Upper lobe of left lung (tissue), 6 donors: ENCODE results near the gene SHKBP1. TPM values are rescaled to one million over a fixed set of nuclear protein-coding genes. Genes with fewer than 3 reads are reported as not detected.
A peak's percentile ranks its signal among the peaks of the same experiment; 100 is the strongest.
"Not testable (repeated sequence)": the region's sequence is repeated elsewhere in the genome, so short reads cannot be mapped to it uniquely, and the experiment has no call there.

Experiments used
- ATAC-seq, 2 donors: fragments of 200-7000 bp; cut with Tn5 transposase; one replicate each; pipeline ENCODE4 v1.9.1; 2022; ENCODE audit warnings: mild to moderate bottlenecking in 2 of 2, moderate library complexity in 2 of 2; ENCODE audit not compliant: low FRiP score in 2 of 2
- DNase-seq, 2 donors: peaks; one replicate each; pipeline ENCODE4 v3.0.0-alpha.2; 2019 to 2020
- H3K27ac ChIP-seq, 4 donors: fragments of 200-600 bp; sonication (generic); one replicate each; pipeline ENCODE4 v1.5.1; 2016 to 2019
- H3K27me3 ChIP-seq, 4 donors: fragments of 200-600 bp; sonication (generic); one replicate each; pipeline ENCODE4 v1.5.1; 2017 to 2019
- H3K36me3 ChIP-seq, 4 donors: fragments of 200-600 bp; sonication (generic); one replicate each; pipeline ENCODE4 v1.5.1; 2016 to 2019
- H3K4me1 ChIP-seq, 4 donors: fragments of 200-600 bp; sonication (generic); one replicate each; pipeline ENCODE4 v1.5.1; 2018 to 2019
- H3K4me3 ChIP-seq, 4 donors: fragments of 200-600 bp; sonication (generic); one replicate each; pipeline ENCODE4 v1.5.1; 2017 to 2019; ENCODE audit warnings: mild to moderate bottlenecking in 2 of 4, moderate library complexity in 1 of 4
- H3K9me3 ChIP-seq, 4 donors: fragments of 200-600 bp; sonication (generic); one replicate each; pipeline ENCODE4 v1.5.1; 2018 to 2019
- EP300 ChIP-seq, 4 donors: sonication (generic); formaldehyde crosslinking; IDR thresholded peaks; one replicate each; pipeline ENCODE4 v1.5.1; 2017; ENCODE audit warnings: antibody characterized with exemption in 4 of 4, control low read depth in 2 of 4
- POLR2A ChIP-seq, 4 donors: fragments of 450-650 bp; IDR thresholded peaks; one replicate each; pipeline ENCODE4 v1.5.1; 2016 to 2017; ENCODE audit warnings: antibody characterized with exemption in 4 of 4, mild to moderate bottlenecking in 2 of 4
- POLR2AphosphoS5 ChIP-seq, 2 donors: sonication (generic); formaldehyde crosslinking; IDR thresholded peaks; one replicate each; pipeline ENCODE4 v1.5.1; 2017; ENCODE audit warnings: antibody characterized with exemption in 2 of 2
- WGBS, 2 donors: methylation state at CpG; one replicate each; pipeline ENCODE4 v1.1.5; 2017 to 2018; 5-methylcytosine and 5-hydroxymethylcytosine counted together
- total RNA-seq, 6 donors: library from RNA; depleted of rRNA in 4 of 6; stranded (reverse); fragments of >200 nt in 4 of 6; gene quantifications; one replicate each; pipeline versions ENCODE4 v1.1.0 to v1.2.1, GENCODE V29; 2016 to 2021
- TF ChIP-seq, protein P1 (sequence below), 6 experiments: fragments of 450-650 bp in 4 of 6; fragments of 200-600 bp in 2 of 6; sonication (generic) in 2 of 6; IDR thresholded peaks; one replicate each; pipeline ENCODE4 v1.5.1; 2016 to 2019; ENCODE audit warnings: antibody characterized with exemption in 6 of 6
- donor health status: DM: no; HTN: no; CAD: no; lungs with moderate emphysema.
- donor health status: DM: no; HTN: yes; CAD: no; lungs with severe emphysema.

SHKBP1 gene
- total RNA-seq, 6 donors from 2014 or later: 60.6 to 232 (median 90.2) TPM

DNA sequence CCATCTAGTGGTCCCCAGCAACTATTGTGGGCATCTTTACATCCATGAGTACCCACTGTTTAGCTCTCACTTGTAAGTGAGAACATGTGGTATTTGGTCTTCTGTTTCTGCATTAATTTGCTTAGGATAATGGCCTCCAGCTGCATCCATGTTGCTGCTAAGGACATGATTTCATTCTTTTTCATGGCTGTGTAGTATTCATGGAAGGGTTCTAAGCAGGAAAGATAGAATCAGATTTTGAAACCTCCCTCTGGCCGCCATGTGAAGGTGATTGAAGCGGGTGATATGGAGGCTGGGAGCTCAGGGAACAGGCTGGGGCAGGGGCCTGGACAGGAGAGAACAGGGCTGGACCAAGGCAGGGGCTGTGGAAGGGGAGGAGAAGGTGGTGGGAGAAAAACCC is 44.6 kb downstream of the SHKBP1 start:
- Histone ChIP-seq H3K27me3 (no peaks in the 10 kb centered on the region), H3K4me3 (no peak overlapping the region), H3K36me3 (peaks cover 6 to 46% (median 23%) of the 10 kb centered on the region in 4 donors), H3K9me3 (no peaks in the 10 kb centered on the region), H3K4me1 (peaks cover 0 to 7% (median 0%) of the 10 kb centered on the region in 4 donors), H3K27ac (no peak overlapping the region)
- WGBS, 2 donors: 72 to 88% methylated on average over 2 of the region's 2 CpGs
- no peak for ATAC-seq
- TF ChIP-seq, protein P1, sequence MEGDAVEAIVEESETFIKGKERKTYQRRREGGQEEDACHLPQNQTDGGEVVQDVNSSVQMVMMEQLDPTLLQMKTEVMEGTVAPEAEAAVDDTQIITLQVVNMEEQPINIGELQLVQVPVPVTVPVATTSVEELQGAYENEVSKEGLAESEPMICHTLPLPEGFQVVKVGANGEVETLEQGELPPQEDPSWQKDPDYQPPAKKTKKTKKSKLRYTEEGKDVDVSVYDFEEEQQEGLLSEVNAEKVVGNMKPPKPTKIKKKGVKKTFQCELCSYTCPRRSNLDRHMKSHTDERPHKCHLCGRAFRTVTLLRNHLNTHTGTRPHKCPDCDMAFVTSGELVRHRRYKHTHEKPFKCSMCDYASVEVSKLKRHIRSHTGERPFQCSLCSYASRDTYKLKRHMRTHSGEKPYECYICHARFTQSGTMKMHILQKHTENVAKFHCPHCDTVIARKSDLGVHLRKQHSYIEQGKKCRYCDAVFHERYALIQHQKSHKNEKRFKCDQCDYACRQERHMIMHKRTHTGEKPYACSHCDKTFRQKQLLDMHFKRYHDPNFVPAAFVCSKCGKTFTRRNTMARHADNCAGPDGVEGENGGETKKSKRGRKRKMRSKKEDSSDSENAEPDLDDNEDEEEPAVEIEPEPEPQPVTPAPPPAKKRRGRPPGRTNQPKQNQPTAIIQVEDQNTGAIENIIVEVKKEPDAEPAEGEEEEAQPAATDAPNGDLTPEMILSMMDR (IDR thresholded peaks at IDR 0.05): no peak
- no peak for TF ChIP-seq POLR2AphosphoS5 (IDR thresholded peaks at IDR 0.05)
- no peak for DNase-seq

DNA sequence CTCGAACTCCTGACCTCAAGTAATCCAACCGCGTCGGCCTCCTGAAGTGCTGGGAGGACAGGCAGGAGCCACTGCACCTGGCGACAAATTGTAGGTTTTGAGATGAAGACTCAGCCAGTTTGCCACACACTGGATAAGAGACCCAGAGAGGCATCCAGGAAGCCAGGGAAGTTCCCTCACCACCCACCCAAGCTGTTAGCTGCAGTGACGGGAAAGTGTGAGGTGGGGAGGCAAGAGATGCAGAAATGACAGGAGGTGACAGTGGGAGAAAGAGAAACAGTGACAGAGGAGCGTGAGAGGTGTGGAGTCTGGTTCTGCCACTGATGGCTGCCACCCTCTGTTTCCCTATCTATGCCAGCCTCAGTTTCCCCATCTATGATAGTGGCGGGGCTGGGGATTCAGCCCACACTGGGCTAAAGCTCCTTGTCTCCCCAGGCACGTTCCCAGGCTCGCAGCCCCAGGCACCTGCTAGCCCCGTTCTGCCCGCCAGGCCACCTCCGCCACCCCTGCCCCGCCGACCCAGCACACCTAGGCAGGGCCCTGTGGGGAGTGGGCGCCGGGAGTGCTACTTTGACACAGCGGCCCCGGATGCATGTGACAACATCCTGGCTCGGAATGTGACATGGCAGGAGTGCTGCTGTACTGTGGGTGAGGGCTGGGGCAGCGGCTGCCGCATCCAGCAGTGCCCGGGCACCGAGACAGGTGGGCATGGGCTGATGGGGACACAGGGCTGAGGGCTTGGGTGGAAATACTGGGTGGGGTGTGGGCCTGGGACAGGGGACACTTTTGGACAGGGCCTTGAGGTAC is 45.5 kb downstream of the SHKBP1 start:
- 95% methylated on average over 20 to 24 of the region's 24 CpGs for WGBS, 2 donors
- Histone ChIP-seq H3K36me3 (peaks cover 6 to 52% (median 25%) of the 10 kb centered on the region in 4 donors), H3K27ac (no peak overlapping the region), H3K9me3 (no peaks in the 10 kb centered on the region), H3K27me3 (no peaks in the 10 kb centered on the region), H3K4me1 (peaks cover 0 to 7% (median 0%) of the 10 kb centered on the region in 4 donors), H3K4me3 (no peak overlapping the region)
- DNase-seq: peak in 1 of 2 donors; percentile 77
- peak in 1 of 2 donors; percentile 28 for ATAC-seq
- no peak for TF ChIP-seq EP300 (IDR thresholded peaks at IDR 0.05)
- TF ChIP-seq, protein P1 (IDR thresholded peaks at IDR 0.05): no peak
- TF ChIP-seq POLR2A (IDR thresholded peaks at IDR 0.05): no peak
- no peak for TF ChIP-seq POLR2AphosphoS5 (IDR thresholded peaks at IDR 0.05)

DNA sequence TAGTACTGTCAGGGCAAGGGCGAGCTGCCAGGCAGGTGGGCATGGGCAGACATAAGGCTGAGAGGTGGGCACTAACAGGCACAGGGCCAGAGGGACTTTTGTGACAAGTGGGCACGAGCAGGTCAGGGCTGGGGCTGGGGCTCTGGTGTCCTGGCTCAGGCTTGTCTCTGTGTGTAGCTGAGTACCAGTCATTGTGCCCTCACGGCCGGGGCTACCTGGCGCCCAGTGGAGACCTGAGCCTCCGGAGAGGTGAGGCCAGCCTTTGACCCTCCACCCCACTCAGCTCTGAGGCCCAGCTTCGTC is 46.1 kb downstream of the SHKBP1 start:
- Histone ChIP-seq H3K27me3 (no peaks in the 10 kb centered on the region), H3K9me3 (no peaks in the 10 kb centered on the region), H3K4me1 (peaks cover 0 to 7% (median 0%) of the 10 kb centered on the region in 4 donors), H3K4me3 (no peak overlapping the region), H3K36me3 (peaks cover 6 to 52% (median 25%) of the 10 kb centered on the region in 4 donors), H3K27ac (no peak overlapping the region)
- ATAC-seq (no peak), DNase-seq (peak in 1 of 2 donors; percentile 58)
- 89 to 97% methylated on average over 6 to 7 of the region's 7 CpGs for WGBS, 2 donors
- TF ChIP-seq POLR2AphosphoS5 (IDR thresholded peaks at IDR 0.05): no peak
- no peak for TF ChIP-seq POLR2A (IDR thresholded peaks at IDR 0.05)
- TF ChIP-seq EP300 (IDR thresholded peaks at IDR 0.05): no peak
- TF ChIP-seq, protein P1 (IDR thresholded peaks at IDR 0.05): no peak

DNA sequence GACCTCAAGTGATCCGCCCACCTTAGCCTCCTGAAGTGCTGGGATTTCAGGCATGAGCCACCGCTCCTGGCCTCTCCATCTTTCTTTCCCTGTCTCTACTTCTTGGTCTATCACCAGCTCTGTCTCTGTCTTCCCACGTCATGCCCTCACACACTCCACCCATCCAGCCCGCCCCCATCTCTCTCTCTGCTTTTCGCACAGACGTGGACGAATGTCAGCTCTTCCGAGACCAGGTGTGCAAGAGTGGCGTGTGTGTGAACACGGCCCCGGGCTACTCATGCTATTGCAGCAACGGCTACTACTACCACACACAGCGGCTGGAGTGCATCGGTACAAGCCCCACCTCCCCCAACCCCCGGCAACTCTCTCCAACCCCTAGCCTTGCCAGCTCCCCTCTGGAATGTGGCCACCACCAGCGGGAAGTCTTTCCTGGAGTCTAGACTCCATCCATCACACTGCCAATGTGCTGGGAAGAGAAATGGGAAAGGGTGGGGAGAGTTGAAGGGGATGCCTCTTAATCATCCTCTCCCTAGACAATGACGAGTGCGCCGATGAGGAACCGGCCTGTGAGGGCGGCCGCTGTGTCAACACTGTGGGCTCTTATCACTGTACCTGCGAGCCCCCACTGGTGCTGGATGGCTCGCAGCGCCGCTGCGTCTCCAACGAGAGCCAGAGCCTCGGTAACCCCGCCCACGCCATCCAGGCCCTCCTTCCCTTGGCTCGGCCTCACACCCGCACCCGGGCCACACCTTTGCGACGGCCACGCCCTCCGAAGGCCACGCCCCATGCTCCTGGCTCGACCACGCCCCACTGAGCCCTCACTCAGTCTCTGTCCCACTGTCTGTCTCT is 47.0 kb downstream of the SHKBP1 start:
- H3K9me3 ChIP-seq: no peaks in the 10 kb centered on the region
- H3K4me1 ChIP-seq: peaks cover 0 to 7% (median 0%) of the 10 kb centered on the region in 4 donors
- WGBS, 2 donors: 57% methylated on average over 29 to 41 of the region's 41 CpGs
- H3K27ac ChIP-seq: no peak overlapping the region
- no peaks in the 10 kb centered on the region for H3K27me3 ChIP-seq
- no peak for TF ChIP-seq POLR2A (IDR thresholded peaks at IDR 0.05)
- TF ChIP-seq EP300 (IDR thresholded peaks at IDR 0.05): no peak
- TF ChIP-seq, protein P1 (IDR thresholded peaks at IDR 0.05): no peak
- TF ChIP-seq POLR2AphosphoS5 (IDR thresholded peaks at IDR 0.05): no peak
- peak in 1 of 2 donors; percentile 24 for ATAC-seq
- H3K4me3 ChIP-seq: no peak overlapping the region
- H3K36me3 ChIP-seq: peaks cover 6 to 52% (median 25%) of the 10 kb centered on the region in 4 donors
- DNase-seq: peak in 1 of 2 donors; percentile 88

DNA sequence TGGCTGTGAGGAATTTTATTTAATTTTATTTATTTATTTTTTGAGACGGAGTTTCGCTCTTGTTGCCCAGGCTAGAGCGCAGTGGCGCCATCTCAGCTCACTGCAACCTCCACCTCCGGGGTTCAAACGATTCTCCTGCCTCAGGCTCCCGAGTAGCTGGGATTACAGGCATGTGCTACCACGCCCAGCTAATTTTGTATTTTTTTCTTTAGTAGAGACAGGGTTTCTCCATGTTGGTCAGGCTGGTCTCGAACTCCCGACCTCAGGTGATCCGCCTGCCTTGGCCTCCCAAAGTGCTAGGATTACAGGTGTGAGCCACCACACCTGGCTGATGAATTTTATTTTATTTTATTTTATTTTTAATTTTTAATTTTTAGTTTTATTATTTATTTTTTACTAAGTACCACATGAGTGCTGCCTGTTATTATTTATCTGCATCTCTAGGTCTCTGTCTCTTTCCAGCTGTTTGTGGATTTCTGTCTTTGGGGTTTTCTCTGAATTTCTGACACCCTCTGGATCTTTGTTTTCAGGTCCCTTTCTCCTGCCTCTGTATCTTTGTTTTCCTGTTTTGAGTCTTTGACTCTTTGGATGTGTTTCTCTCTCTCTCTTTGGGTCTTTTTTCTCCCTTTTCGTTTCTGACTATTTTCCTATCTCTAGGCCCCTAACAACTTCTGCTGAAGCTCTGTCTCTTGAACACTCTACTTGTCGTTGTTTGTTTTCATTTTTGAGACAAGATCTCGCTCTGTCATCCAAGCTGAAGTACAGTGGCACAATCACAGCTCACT is 47.9 kb downstream of the SHKBP1 start:
- WGBS, 2 donors: 88 to 89% methylated on average over 14 of the region's 14 CpGs
- H3K4me1 ChIP-seq, H3K9me3 ChIP-seq, H3K27ac ChIP-seq, ATAC-seq, H3K27me3 ChIP-seq, DNase-seq, H3K4me3 ChIP-seq: not testable (repeated sequence)
- peaks cover 2 to 47% (median 31%) of the 10 kb centered on the region in 4 donors for H3K36me3 ChIP-seq
